T-cell (primary cell): Measurements from ENCODE around the gene RBM23. TPM values are rescaled to one million over a fixed set of nuclear protein-coding genes. Genes with fewer than 3 reads are reported as not detected.
"Not testable (repeated sequence)": the region's sequence is repeated elsewhere in the genome, so short reads cannot be mapped to it uniquely, and the experiment has no call there.

Source experiments
- ATAC-seq, 4 experiments: fragments of 200-7000 bp in 3 of 4; fragments of 150-1000 bp in 1 of 4; cut with Tn5 transposase; replicated peaks in 1 of 4; 1 replicate in 3 of 4; 2 replicates in 1 of 4; pipeline ENCODE4 v1.10.0; 2021; ENCODE audit warnings: moderate library complexity in 3 of 4, mild to moderate bottlenecking in 2 of 4, moderate number of reproducible peaks in 1 of 4
- CTCF ChIA-PET, 2 donors: fragments of 300-600 bp; sonication (Branson Sonifier 250); formaldehyde crosslinking; loops; one replicate each; lab custom pipeline; 2022; ENCODE audit warnings: antibody characterized with exemption in 2 of 2; lab: Charles Lee
- POLR2A ChIA-PET, 2 donors: fragments of 300-600 bp; sonication (Branson Sonifier 250); formaldehyde crosslinking; loops; one replicate each; lab custom pipeline; 2022; ENCODE audit warnings: antibody characterized with exemption in 2 of 2; lab: Charles Lee
- DNase-seq, 35 experiments: peaks; one replicate each; pipeline versions ENCODE4 v3.0.0 to v3.0.0-alpha.2; 2013 to 2023
- H3K27ac ChIP-seq: one replicate; pipeline ENCODE4 v1.5.1; 2013; ENCODE audit warnings: low read length
- H3K27me3 ChIP-seq, 2 experiments: replicated peaks in 1 of 2; 1 replicate in 1 of 2; 2 replicates in 1 of 2; pipeline versions ENCODE4 v1.6.1 to v1.7.0; 2013; ENCODE audit warnings: low read length in 1 of 2, mixed read lengths in 1 of 2; ENCODE audit not compliant: control insufficient read depth in 2 of 2, insufficient read depth in 2 of 2; ENCODE audit errors: extremely low read depth in 1 of 2
- H3K36me3 ChIP-seq, 2 donors: 1 replicate in 1 of 2; 2 replicates in 1 of 2; pipeline versions ENCODE4 v1.6.1 to v1.7.0; 2013; ENCODE audit warnings: low read length in 1 of 2; ENCODE audit not compliant: control insufficient read depth in 2 of 2, insufficient read depth in 1 of 2; ENCODE audit errors: extremely low read depth in 1 of 2
- H3K4me1 ChIP-seq, 2 experiments: 1 replicate in 1 of 2; 2 replicates in 1 of 2; pipeline versions ENCODE4 v1.6.1 to v1.7.0; 2013; ENCODE audit warnings: low read length in 2 of 2, mixed read lengths in 1 of 2; ENCODE audit not compliant: insufficient read depth in 2 of 2, control insufficient read depth in 1 of 2; ENCODE audit errors: extremely low read depth in 1 of 2
- H3K4me3 ChIP-seq, 2 donors: 1 replicate in 1 of 2; 2 replicates in 1 of 2; pipeline versions ENCODE4 v1.5.1 to v1.7.0; 2013; ENCODE audit warnings: mild to moderate bottlenecking in 2 of 2, low read length in 1 of 2, moderate library complexity in 1 of 2; ENCODE audit not compliant: control insufficient read depth in 1 of 2; ENCODE audit errors: extremely low read depth in 1 of 2
- H3K9me3 ChIP-seq: 2 replicates; pipeline ENCODE4 v1.7.0; 2013
- H3K27ac Mint-ChIP-seq, 2 donors: one replicate each; pipeline ENCODE4 v1.8.0; 2020 to 2021; ENCODE audit warnings: mild to moderate bottlenecking in 2 of 2, mixed read lengths in 2 of 2
- H3K27me3 Mint-ChIP-seq, 2 donors: one replicate each; pipeline ENCODE4 v1.8.0; 2021 to 2022; ENCODE audit warnings: mixed read lengths in 2 of 2
- H3K36me3 Mint-ChIP-seq: one replicate; pipeline ENCODE4 v1.8.0; 2021; ENCODE audit warnings: mixed read lengths
- H3K4me1 Mint-ChIP-seq, 3 donors: one replicate each; pipeline ENCODE4 v1.8.0; 2020 to 2022; ENCODE audit warnings: mixed read lengths in 3 of 3, mild to moderate bottlenecking in 1 of 3
- H3K4me3 Mint-ChIP-seq, 3 donors: one replicate each; pipeline ENCODE4 v1.8.0; 2020 to 2022; ENCODE audit warnings: mild to moderate bottlenecking in 3 of 3, mixed read lengths in 3 of 3, moderate library complexity in 3 of 3
- H3K9me3 Mint-ChIP-seq, 3 donors: one replicate each; pipeline ENCODE4 v1.8.0; 2020 to 2022; ENCODE audit warnings: mixed read lengths in 3 of 3
- WGBS: methylation state at CpG from one replicate; pipeline ENCODE4 v1.1.5; 2013; ENCODE audit warnings: missing lambda C conversion rate; ENCODE audit not compliant: insufficient coverage; 5-methylcytosine and 5-hydroxymethylcytosine counted together
- total RNA-seq, 35 experiments: library from RNA in 6 of 35; stranded (reverse) in 6 of 35; fragments of 120-200 nt in 1 of 35; gene quantifications; one replicate each; pipeline versions ENCODE4 v1.2.1 to v1.2.4 and lab custom pipeline; 2013 to 2026

The RBM23 gene
- total RNA-seq, 5 donors from 2014 or later (not counting 1 experiment from before 2014, with no cell fraction given) = 88.7 to 102 (median 94.7) TPM

DNA sequence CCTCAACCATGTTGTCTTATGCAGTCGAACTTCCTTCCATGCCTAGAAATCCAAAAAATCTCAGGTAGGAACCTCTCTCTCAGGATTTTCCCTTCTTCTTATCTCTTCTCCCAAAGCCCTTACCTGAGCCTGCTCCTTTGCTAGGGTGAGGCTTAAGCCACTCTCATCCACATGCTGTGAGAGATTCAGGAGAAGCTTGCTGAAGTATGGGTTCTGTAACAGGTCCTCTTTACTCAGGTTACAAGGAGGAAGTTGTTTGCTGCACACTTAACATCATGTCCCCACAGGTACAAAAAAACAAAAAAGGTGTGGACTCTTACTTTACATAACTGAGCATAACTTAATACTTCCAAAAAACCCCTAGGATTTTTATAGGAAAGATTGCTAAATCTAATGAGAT, 33.5 kb upstream of the RBM23 start:
- DNase-seq (no peak), ATAC-seq (no peak)
- no peak overlapping the region for H3K27ac ChIP-seq
- no peak overlapping the region for H3K4me3 ChIP-seq
- peaks cover 17% of the 10 kb centered on the region for H3K36me3 Mint-ChIP-seq
- H3K4me1 Mint-ChIP-seq = peaks cover 7 to 16% (median 13%) of the 10 kb centered on the region in 3 donors
- peaks cover 3 to 13% of the 10 kb centered on the region in 2 donors for H3K36me3 ChIP-seq
- H3K9me3 Mint-ChIP-seq = no peaks in the 10 kb centered on the region
- H3K9me3 ChIP-seq = no peaks in the 10 kb centered on the region
- no peaks in the 10 kb centered on the region for H3K27me3 Mint-ChIP-seq
- ChIA-PET CTCF (no interaction called here), POLR2A (no interaction called here)
- no peak overlapping the region for H3K4me3 Mint-ChIP-seq
- H3K27ac Mint-ChIP-seq = peak overlapping the region in 1 of 2 donors; percentile 16
- no peaks in the 10 kb centered on the region for H3K27me3 ChIP-seq
- H3K4me1 ChIP-seq = peaks cover 0 to 14% of the 10 kb centered on the region in 2 experiments
- WGBS = no CpG with 5 or more reads among the region's 1 CpG

DNA sequence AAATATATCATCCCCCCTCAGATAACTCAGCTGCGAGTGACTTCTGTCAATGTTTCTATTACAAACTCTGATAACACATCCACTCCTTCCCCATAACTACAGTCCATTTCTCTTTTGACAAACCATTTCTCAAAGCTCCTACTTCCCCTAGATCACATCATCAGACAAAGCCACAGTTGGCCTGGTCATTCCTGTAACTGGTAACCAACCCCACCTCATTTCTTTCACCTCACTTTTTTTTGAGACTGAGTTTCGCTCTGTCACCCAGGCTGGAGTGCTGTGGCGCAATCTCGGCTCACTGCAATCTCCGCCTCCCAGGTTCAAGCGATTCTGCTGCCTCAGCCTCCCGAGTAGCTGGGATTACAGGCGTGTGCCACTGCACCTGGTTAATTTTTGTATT, 32.8 kb upstream of the RBM23 start:
- H3K36me3 ChIP-seq = peaks cover 5 to 19% of the 10 kb centered on the region in 2 donors

GRCh38 chr14:22945642-22946041, 26.7 kb upstream of the RBM23 start:
- 100% methylated on average over 2 of the region's 3 CpGs for WGBS
- H3K9me3 Mint-ChIP-seq = no peaks in the 10 kb centered on the region
- H3K4me1 ChIP-seq = no peaks in the 10 kb centered on the region
- peaks cover 27% of the 10 kb centered on the region for H3K36me3 Mint-ChIP-seq
- H3K4me3 Mint-ChIP-seq = no peak overlapping the region
- no peaks in the 10 kb centered on the region for H3K27me3 Mint-ChIP-seq
- H3K4me3 ChIP-seq = no peak overlapping the region
- no peaks in the 10 kb centered on the region for H3K4me1 Mint-ChIP-seq
- no peak overlapping the region for H3K27ac Mint-ChIP-seq
- H3K36me3 ChIP-seq = peaks cover 8 to 22% of the 10 kb centered on the region in 2 donors
- no peak overlapping the region for H3K27ac ChIP-seq
- DNase-seq (no peak), ATAC-seq (no peak)
- CTCF ChIA-PET = interaction anchor here in 1 of 2 donors (0.6 to 1.8 kb wide), 3 partner anchors 93 to 375 kb away, joined by 3 to 4 read pairs (median 4); no protein-coding TSS in a partner anchor
- H3K9me3 ChIP-seq = no peaks in the 10 kb centered on the region
- no peaks in the 10 kb centered on the region for H3K27me3 ChIP-seq
- POLR2A ChIA-PET = interaction anchor here in 1 of 2 donors (0.6 kb wide), 1 partner anchor 28 kb away, joined by 4 read pairs; no protein-coding TSS in a partner anchor

More for the DNA sequence above, 32.8 kb upstream of the RBM23 start:
- 100% methylated on average over 4 of the region's 8 CpGs for WGBS
- H3K4me3 Mint-ChIP-seq, H3K9me3 Mint-ChIP-seq, ATAC-seq, POLR2A ChIA-PET, DNase-seq, H3K4me3 ChIP-seq, CTCF ChIA-PET, H3K27me3 Mint-ChIP-seq, H3K27me3 ChIP-seq, H3K4me1 ChIP-seq, H3K27ac ChIP-seq, H3K9me3 ChIP-seq, H3K27ac Mint-ChIP-seq: not testable (repeated sequence)
- peaks cover 22% of the 10 kb centered on the region for H3K36me3 Mint-ChIP-seq
- H3K4me1 Mint-ChIP-seq = peaks cover 7 to 16% (median 13%) of the 10 kb centered on the region in 3 donors

DNA sequence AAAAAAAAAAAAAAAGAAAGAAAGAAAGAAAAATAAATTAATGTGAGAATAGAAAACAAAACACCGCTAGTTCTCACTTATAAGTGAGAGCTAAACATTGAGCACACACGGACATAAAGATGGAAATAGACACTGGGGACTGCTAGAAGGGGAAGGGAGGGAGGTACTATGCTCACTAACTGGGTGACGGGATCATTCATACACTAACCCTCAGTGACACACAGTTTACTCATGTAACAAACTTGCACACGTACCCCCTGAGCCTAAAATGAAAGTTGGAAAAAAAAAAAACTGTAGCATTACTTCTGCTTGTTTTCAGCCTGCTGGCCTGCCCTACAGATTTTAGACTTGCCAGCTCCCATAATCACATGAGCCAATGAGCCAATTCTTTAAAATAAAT, 20.7 kb upstream of the RBM23 start:
- no peaks in the 10 kb centered on the region for H3K9me3 ChIP-seq
- ChIA-PET POLR2A (interaction anchor here (0.6 kb wide), 2 partner anchors 91 to 468 kb away, joined by 4 to 11 read pairs; partner anchors contain the start of gene MYH6 (in 1 of the 2)), CTCF (interaction anchor here (0.6 to 0.7 kb wide), 4 partner anchors 129 to 1215 kb away, joined by 3 to 6 read pairs (median 4); no protein-coding TSS in a partner anchor)
- WGBS = no CpG with 5 or more reads among the region's 4 CpGs
- H3K27ac ChIP-seq = no peak overlapping the region
- ATAC-seq (no peak), DNase-seq (no peak)
- H3K27me3 ChIP-seq = no peaks in the 10 kb centered on the region
- peaks cover 2 to 6% of the 10 kb centered on the region in 2 donors for H3K36me3 ChIP-seq
- no peak overlapping the region for H3K27ac Mint-ChIP-seq
- no peaks in the 10 kb centered on the region for H3K4me1 Mint-ChIP-seq
- H3K9me3 Mint-ChIP-seq = no peaks in the 10 kb centered on the region
- peaks cover 4% of the 10 kb centered on the region for H3K36me3 Mint-ChIP-seq
- H3K4me3 Mint-ChIP-seq = no peak overlapping the region
- no peaks in the 10 kb centered on the region for H3K27me3 Mint-ChIP-seq
- no peak overlapping the region for H3K4me3 ChIP-seq
- H3K4me1 ChIP-seq = no peaks in the 10 kb centered on the region

DNA sequence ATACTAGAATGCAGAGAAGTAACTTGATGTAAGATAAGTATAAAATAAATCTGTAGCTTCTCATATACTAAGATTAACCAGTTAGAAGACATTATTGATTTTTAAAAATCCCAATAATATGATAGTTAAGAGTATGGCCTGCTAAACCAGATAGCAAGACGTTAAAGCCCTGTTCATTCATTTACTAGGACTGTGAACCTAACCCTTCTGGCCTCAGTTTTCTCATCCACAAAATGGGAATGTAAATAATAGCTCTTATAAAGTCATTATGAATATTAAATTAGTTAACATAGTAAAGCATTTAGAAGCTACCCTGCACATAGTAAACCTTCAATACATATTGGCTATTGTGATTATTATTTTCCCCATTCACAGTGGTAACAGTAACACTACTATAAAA, 16.2 kb upstream of the RBM23 start:
- no peaks in the 10 kb centered on the region for H3K36me3 Mint-ChIP-seq
- no peaks in the 10 kb centered on the region for H3K9me3 Mint-ChIP-seq

GRCh38 chr14:22932146-22932545, 13.2 kb upstream of the RBM23 start:
- Histone ChIP-seq H3K27me3 (no peaks in the 10 kb centered on the region), H3K4me1 (peaks cover 9 to 20% of the 10 kb centered on the region in 2 experiments), H3K9me3 (no peaks in the 10 kb centered on the region), H3K27ac (no peak overlapping the region), H3K4me3 (no peak overlapping the region), H3K36me3 (peaks cover 0 to 2% of the 10 kb centered on the region in 2 donors)
- H3K4me3 Mint-ChIP-seq = no peak overlapping the region
- CTCF ChIA-PET = interaction anchor here in 1 of 2 donors (0.6 kb wide), 1 partner anchor 1080 kb away, joined by 4 read pairs; no protein-coding TSS in a partner anchor
- H3K27me3 Mint-ChIP-seq = no peaks in the 10 kb centered on the region
- POLR2A ChIA-PET = interaction anchor here in 1 of 2 donors (0.6 kb wide), 1 partner anchor 11 kb away, joined by 6 read pairs; no protein-coding TSS in a partner anchor
- no CpG with 5 or more reads among the region's 3 CpGs for WGBS
- peak overlapping the region in 1 of 2 donors; percentile 11 for H3K27ac Mint-ChIP-seq
- H3K9me3 Mint-ChIP-seq = no peaks in the 10 kb centered on the region
- H3K4me1 Mint-ChIP-seq = peaks cover 5 to 9% (median 9%) of the 10 kb centered on the region in 3 donors
- ATAC-seq (no peak), DNase-seq (no peak)
- H3K36me3 Mint-ChIP-seq = no peaks in the 10 kb centered on the region

More for the DNA sequence above, 16.2 kb upstream of the RBM23 start:
- WGBS = no CpG with 5 or more reads among the region's 1 CpG
- Mint-ChIP-seq H3K4me3 (no peak overlapping the region), H3K4me1 (peaks cover 5 to 6% (median 6%) of the 10 kb centered on the region in 3 donors), H3K27me3 (no peaks in the 10 kb centered on the region), H3K27ac (no peak overlapping the region)
- peaks cover 0 to 9% of the 10 kb centered on the region in 2 experiments for H3K4me1 ChIP-seq
- H3K4me3 ChIP-seq = no peak overlapping the region
- POLR2A ChIA-PET = no interaction called here
- CTCF ChIA-PET = interaction anchor here in 1 of 2 donors (0.8 to 1.3 kb wide), 2 partner anchors 51 to 64 kb away, joined by 5 read pairs; no protein-coding TSS in a partner anchor
- DNase-seq (no peak), ATAC-seq (no peak)
- no peak overlapping the region for H3K27ac ChIP-seq
- H3K27me3 ChIP-seq = no peaks in the 10 kb centered on the region
- peaks cover 0 to 6% of the 10 kb centered on the region in 2 donors for H3K36me3 ChIP-seq
- no peaks in the 10 kb centered on the region for H3K9me3 ChIP-seq
